GM18499 (cell line): ENCODE data around the gene ECHDC3.
A peak's percentile ranks its signal among the peaks of the same experiment; 100 is the strongest.

Experiments
- ATAC-seq: cut with Tn5 transposase; IDR thresholded peaks from one replicate; pipeline ENCODE4 v1.9.1; 2021; ENCODE audit warnings: moderate number of reproducible peaks; ENCODE audit not compliant: insufficient read depth, unreplicated experiment

ECHDC3 gene

GRCh38 chr10:11746883-11747539 is 4.8 kb downstream of the ECHDC3 start:
- no peak for ATAC-seq

GRCh38 chr10:11748866-11749265 is 6.7 kb downstream of the ECHDC3 start:
- no peak for ATAC-seq

GRCh38 chr10:11750420-11750819 is 8.2 kb downstream of the ECHDC3 start:
- no peak for ATAC-seq

- ATAC-seq = no peak
Observed at GRCh38 chr10:11754173-11754572, 12.0 kb downstream of the ECHDC3 start.

- no peak for ATAC-seq
Observed at GRCh38 chr10:11754620-11755019, 12.4 kb downstream of the ECHDC3 start.

- no peak for ATAC-seq
Observed at GRCh38 chr10:11755512-11756263, 13.5 kb downstream of the ECHDC3 start.

- no peak for ATAC-seq
Observed at GRCh38 chr10:11756766-11757315, 14.7 kb downstream of the ECHDC3 start.

- no peak for ATAC-seq
Observed at GRCh38 chr10:11757454-11757820, 15.3 kb downstream of the ECHDC3 start.

- ATAC-seq = peak; percentile 95
Observed at GRCh38 chr10:11757821-11758463, 15.8 kb downstream of the ECHDC3 start.

- no peak for ATAC-seq
Observed at GRCh38 chr10:11758527-11759236, 16.5 kb downstream of the ECHDC3 start.

- no peak for ATAC-seq
Observed at GRCh38 chr10:11759347-11759746, 17.2 kb downstream of the ECHDC3 start.

- ATAC-seq = no peak
Observed at GRCh38 chr10:11760151-11760550, 18.0 kb downstream of the ECHDC3 start.

GRCh38 chr10:11760861-11761260 is 18.7 kb downstream of the ECHDC3 start:
- no peak for ATAC-seq

GRCh38 chr10:11761431-11761830 is 19.2 kb downstream of the ECHDC3 start:
- ATAC-seq = no peak

- no peak for ATAC-seq
Observed at GRCh38 chr10:11762706-11763500, 20.7 kb downstream of the ECHDC3 start.

- no peak for ATAC-seq
Observed at GRCh38 chr10:11763501-11763861, 21.3 kb downstream of the ECHDC3 start.

- no peak for ATAC-seq
Observed at GRCh38 chr10:11765141-11765540, 23.0 kb downstream of the ECHDC3 start.

GRCh38 chr10:11772575-11773288 is 30.6 kb downstream of the ECHDC3 start:
- ATAC-seq = no peak

GRCh38 chr10:11773761-11774441 is 31.7 kb downstream of the ECHDC3 start:
- ATAC-seq = no peak
